SK-N-MC (cell line): Measurements from ENCODE around the gene LRIT3.

Source experiments
- EZH2 ChIP-seq: fragments of 200-600 bp; sonication (generic); IDR thresholded peaks from one replicate; pipeline ENCODE4 v1.6.1; 2017; ENCODE audit warnings: antibody characterized with exemption
- POLR2AphosphoS5 ChIP-seq: IDR thresholded peaks from 2 replicates; pipeline ENCODE4 v1.6.1; 2012; ENCODE audit warnings: mild to moderate bottlenecking, low read depth, low read length, borderline replicate concordance

DNA sequence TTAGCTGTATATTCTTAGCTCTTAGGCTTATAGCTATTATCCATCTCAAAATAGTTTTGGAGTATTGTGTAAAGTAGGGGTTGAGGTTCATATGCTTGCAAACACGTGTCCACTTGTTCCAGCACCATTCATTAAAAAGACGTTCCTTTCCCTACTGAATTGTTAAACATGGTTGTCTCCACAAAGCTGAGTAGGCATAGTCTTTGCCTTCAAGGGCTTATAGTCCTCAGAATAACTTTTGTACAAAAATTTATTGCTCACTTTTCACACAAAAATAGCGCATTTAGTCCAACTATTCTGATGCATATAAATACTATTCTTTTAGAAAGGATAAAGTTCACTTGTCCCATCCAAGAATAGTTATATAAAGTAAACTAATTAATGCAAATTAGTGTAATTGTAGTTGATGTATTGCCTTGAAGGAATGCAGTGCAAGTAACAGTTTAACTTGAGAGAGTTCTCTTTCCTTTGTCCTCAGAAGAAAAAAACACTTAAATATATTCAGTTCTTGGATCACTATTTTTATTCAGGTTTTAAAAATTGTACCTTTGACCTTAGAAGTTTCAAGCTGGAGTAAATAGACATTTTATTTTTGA is 14.1 kb downstream of the LRIT3 start:
- no peak for TF ChIP-seq POLR2AphosphoS5
- no peak for TF ChIP-seq EZH2
